K562 (cell line): Measurements from ENCODE around the gene PRLHR. TPM values are rescaled to one million over a fixed set of nuclear protein-coding genes. Genes with fewer than 3 reads are reported as not detected.

Experiments
- ATAC-seq: fragments of 200-7000 bp; cut with Tn5 transposase; 3 replicates; pipeline ENCODE4 v1.9.1; 2020; ENCODE audit warnings: moderate library complexity
- BruUV-seq: library from RNA; stranded (reverse); fragments of 400-500 nt; replicated peaks from 2 replicates; lab custom pipeline; 2021; lab: Mats Ljungman, UMichigan
- CTCF ChIA-PET: fragments of 300-600 bp; formaldehyde crosslinking; extraction: SDS; loops from one replicate; lab custom pipeline; 2021; ENCODE audit warnings: low intra/inter-chr PET ratio; lab: Yijun Ruan, JAX
- POLR2A ChIA-PET: fragments of 300-600, 350-650 bp; sonication (Branson Sonifier 250); formaldehyde crosslinking; extraction: SDS; loops from one replicate; lab custom pipeline; 2021; ENCODE audit warnings: antibody characterized with exemption, inconsistent platforms; lab: Yijun Ruan, JAX
- DNase-seq, 4 experiments: peaks; one replicate each; pipeline versions ENCODE4 v3.0.0 to v3.0.0-alpha.2; 2011 to 2018; ENCODE audit warnings: low spot score in 3 of 4, mixed read lengths in 3 of 4; ENCODE audit errors: extremely low read depth in 1 of 4
- FAIRE-seq: peaks from 2 replicates; lab custom pipeline; 2011; peaks lifted over from hg19 to GRCh38; lab: Jason Lieb, UNC
- H2AFZ ChIP-seq: 2 replicates; pipeline ENCODE4 v1.6.0; 2011; ENCODE audit warnings: low read depth, low read length, control low read depth, inconsistent platforms
- H3K27ac ChIP-seq: fragments of 200-600 bp; 3 replicates; pipeline ENCODE4 v1.8.0; 2011; ENCODE audit warnings: low read depth, mild to moderate bottlenecking, control low read depth, inconsistent platforms, low read length, moderate library complexity, mixed read lengths; ENCODE audit errors: extremely low read depth
- H3K27me3 ChIP-seq, 2 experiments: fragments of 300-600 bp in 1 of 2; 2 replicates in 1 of 2; 3 replicates in 1 of 2; pipeline versions ENCODE4 v1.6.0 to v1.8.0; 2011; ENCODE audit warnings: inconsistent platforms in 2 of 2, low read length in 2 of 2, mild to moderate bottlenecking in 1 of 2, mixed read lengths in 1 of 2, moderate library complexity in 1 of 2; ENCODE audit not compliant: control insufficient read depth in 2 of 2, insufficient read depth in 2 of 2
- H3K36me3 ChIP-seq: fragments of 300-600 bp; 3 replicates; pipeline ENCODE4 v1.8.0; 2011; ENCODE audit warnings: mild to moderate bottlenecking, low read length, inconsistent platforms; ENCODE audit not compliant: control insufficient read depth, insufficient read depth
- H3K4me1 ChIP-seq, 2 experiments: fragments of 200-600 bp in 1 of 2; replicated peaks in 1 of 2; 2 replicates in 1 of 2; 3 replicates in 1 of 2; pipeline versions ENCODE4 v1.5.1 to v1.8.0; 2011; ENCODE audit warnings: inconsistent platforms in 2 of 2, low read length in 2 of 2, mild to moderate bottlenecking in 1 of 2, mixed read lengths in 1 of 2, moderate library complexity in 1 of 2; ENCODE audit not compliant: control insufficient read depth in 2 of 2, insufficient read depth in 2 of 2
- H3K4me2 ChIP-seq: 2 replicates; pipeline ENCODE4 v1.6.1; 2011; ENCODE audit warnings: low read length, control low read depth, inconsistent platforms, mixed read lengths; ENCODE audit not compliant: insufficient read depth
- H3K4me3 ChIP-seq: fragments of 200-600 bp; sonication (generic), shearing (Covaris generic); 2 replicates; pipeline ENCODE4 v1.5.1; 2016; ENCODE audit warnings: control low read depth, inconsistent platforms
- H3K79me2 ChIP-seq: fragments of 200-600 bp; 3 replicates; pipeline ENCODE4 v1.8.0; 2011; ENCODE audit warnings: low read length, inconsistent platforms; ENCODE audit not compliant: control insufficient read depth, insufficient read depth
- H3K9ac ChIP-seq, 2 experiments: 2 replicates each; pipeline versions ENCODE4 v1.6.0 to v1.6.1; 2011; ENCODE audit warnings: low read depth in 2 of 2, low read length in 2 of 2, control low read depth in 1 of 2, inconsistent platforms in 1 of 2, mild to moderate bottlenecking in 1 of 2, mixed read lengths in 1 of 2; ENCODE audit not compliant: insufficient read depth in 1 of 2
- H3K9me1 ChIP-seq: one replicate; pipeline ENCODE4 v1.6.0; 2011; ENCODE audit warnings: inconsistent platforms, mild to moderate bottlenecking, low read length, moderate library complexity; ENCODE audit not compliant: control insufficient read depth, insufficient read depth
- H3K9me3 ChIP-seq: replicated peaks from 2 replicates; pipeline ENCODE4 v1.5.1; 2011; ENCODE audit warnings: low read depth, low read length, inconsistent platforms; ENCODE audit not compliant: control insufficient read depth, insufficient read depth
- H4K20me1 ChIP-seq: replicated peaks from 2 replicates; pipeline ENCODE4 v1.6.1; 2011; ENCODE audit warnings: low read length, inconsistent platforms, mixed read lengths; ENCODE audit not compliant: control insufficient read depth, insufficient read depth
- HDAC3 ChIP-seq: fragments of 450-650 bp; IDR thresholded peaks from 2 replicates; pipeline ENCODE4 v1.6.1; 2018; ENCODE audit warnings: borderline replicate concordance, mild to moderate bottlenecking, moderate library complexity; ENCODE audit not compliant: partially characterized antibody
- JUN ChIP-seq, 2 experiments: sonication (generic) in 1 of 2; formaldehyde crosslinking in 1 of 2; IDR thresholded peaks; 2 replicates each; pipeline versions ENCODE4 v1.6.1 to v1.8.0; 2012 to 2022; ENCODE audit warnings: borderline replicate concordance in 2 of 2, mild to moderate bottlenecking in 2 of 2, improper control_type of control experiment in 1 of 2, low read depth in 1 of 2, low read length in 1 of 2, missing genetic modification reagents in 1 of 2
- NFXL1 ChIP-seq: fragments of 450-650 bp; formaldehyde crosslinking; IDR thresholded peaks from 2 replicates; pipeline ENCODE4 v1.4.0; 2021; ENCODE audit warnings: mild to moderate bottlenecking
- POLR2B ChIP-seq: fragments of 450-650 bp; IDR thresholded peaks from 2 replicates; pipeline ENCODE4 v1.6.1; 2018; ENCODE audit warnings: low read depth; ENCODE audit not compliant: partially characterized antibody
- SMAD3 ChIP-seq: fragments of 450-650 bp; formaldehyde crosslinking; conservative IDR thresholded peaks from 2 replicates; pipeline ENCODE4 v1.4.0; 2020; ENCODE audit warnings: mild to moderate bottlenecking
- ZC3H4 ChIP-seq: sonication (generic); formaldehyde crosslinking; IDR thresholded peaks from 2 replicates; pipeline ENCODE4 v1.9.0; 2021; ENCODE audit warnings: missing genetic modification reagents, borderline replicate concordance
- ZNF124 ChIP-seq: sonication (generic); formaldehyde crosslinking; IDR thresholded peaks from 2 replicates; pipeline ENCODE4 v1.8.1; 2022; ENCODE audit warnings: missing genetic modification reagents
- ZNF3 ChIP-seq: fragments of 250-450 bp; sonication (Bioruptor Pico); IDR thresholded peaks from 2 replicates; pipeline ENCODE4 v1.5.0; 2021; ENCODE audit warnings: mild to moderate bottlenecking, moderate library complexity
- ZNF41 ChIP-seq: fragments of 250-450 bp; sonication (Bioruptor Pico); conservative IDR thresholded peaks from 2 replicates; pipeline ENCODE4 v1.4.0; 2020; ENCODE audit warnings: mild to moderate bottlenecking
- ZNF766 ChIP-seq: fragments of 200-800 bp; sonication (Bioruptor generic); conservative IDR thresholded peaks from 2 replicates; pipeline ENCODE4 v1.6.1; 2016; ENCODE audit warnings: missing genetic modification characterization, missing compliant biosample characterization
- WGBS: fragments of 100-300 bp; shearing (Covaris generic); methylation state at CpG from one replicate; pipeline ENCODE4 v1.1.6; 2016; ENCODE audit warnings: low coverage, mixed read lengths; ENCODE audit not compliant: insufficient coverage; ENCODE audit errors: missing lambda C conversion rate; 5-methylcytosine and 5-hydroxymethylcytosine counted together
- in situ Hi-C: fragments of 300-500 bp; cut with MboI; formaldehyde crosslinking; loops from 4 replicates; pipeline ENCODE4 v1.15.0; 2018; ENCODE audit warnings: inconsistent platforms, mixed read lengths
- intact Hi-C: fragments of 100-400 bp; cut with micrococcal nuclease; formaldehyde crosslinking; loops from 2 replicates; pipeline ENCODE4 v1.14.2; 2022
- polyA plus RNA-seq, 8 experiments: library from polyadenylated mRNA; depleted of rRNA in 4 of 8; stranded (reverse) in 5 of 8; unstranded in 3 of 8; fragments of >200 nt; fragmentation: Nextera tagmentation in 2 of 8; fragmentation: Illumina TruSeq in 1 of 8; extraction: Ambion mirVana in 2 of 8; extraction: Trizol in 1 of 8; gene quantifications; 2 replicates each; pipeline versions ENCODE4 v1.2.1 to v1.2.3, GENCODE V29; 2011 to 2014; ENCODE audit warnings: inconsistent platforms in 1 of 8, missing spikeins in 1 of 8
- total RNA-seq, 7 experiments: library from RNA; depleted of rRNA in 6 of 7; stranded (reverse); fragments of >200 nt in 6 of 7; fragmentation: Illumina TruSeq in 2 of 7; extraction: Trizol in 2 of 7; gene quantifications; 2 replicates each; pipeline versions ENCODE4 v1.2.1 to v1.2.3, GENCODE V29; 2011 to 2021; ENCODE audit warnings: low replicate concordance in 1 of 7
- TF ChIP-seq, protein P1 (sequence below): fragments of 150-350 bp; IDR thresholded peaks from 2 replicates; pipeline ENCODE4 v1.6.1; 2014; ENCODE audit warnings: low read depth, mild to moderate bottlenecking, low read length, borderline replicate concordance

Gene PRLHR
- total and polyA plus RNA-seq, 9 of the 15 experiments (the other 6 are each of a cell fraction or from before 2014, with no cell fraction given): not detected

DNA sequence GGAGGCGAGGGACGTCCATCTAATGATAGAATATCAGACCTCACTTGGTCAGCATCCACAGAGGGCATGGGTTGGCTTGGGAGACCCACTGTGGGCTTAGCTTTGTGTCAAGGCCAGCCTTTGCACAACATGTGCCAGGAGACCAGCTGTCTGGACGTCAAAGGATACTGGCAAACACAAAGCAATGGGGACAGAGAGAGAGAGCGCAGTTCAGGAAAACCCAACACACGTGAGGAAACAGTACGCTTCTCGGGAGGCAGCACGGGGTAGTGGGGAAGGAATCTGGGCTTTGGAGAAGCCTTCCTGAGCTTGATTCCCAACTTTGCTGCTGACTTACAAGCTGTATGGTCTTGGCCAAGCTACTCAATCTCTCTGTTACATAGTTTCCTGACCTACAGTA lies 14.7 kb downstream of the PRLHR start:
- Histone ChIP-seq H3K27me3 (peaks cover 0 to 11% of the 10 kb centered on the region in 2 experiments; a peak in 1 of 5 replicates), H2AFZ (no peak overlapping the region), H3K9me1 (no peaks in the 10 kb centered on the region), H3K9ac (no peak overlapping the region), H3K36me3 (no peaks in the 10 kb centered on the region), H3K9me3 (no peaks in the 10 kb centered on the region), H3K4me1 (no peaks in the 10 kb centered on the region), H3K4me3 (no peak overlapping the region)
- POLR2A ChIA-PET: no interaction called here
- ATAC-seq: no peak
- TF ChIP-seq ZNF3 (CRISPR knock-in tag): no peak
- TF ChIP-seq NFXL1 (CRISPR knock-in tag): no peak
- no peak for TF ChIP-seq ZC3H4 (CRISPR knock-in tag)
- TF ChIP-seq HDAC3: no peak
- TF ChIP-seq, all 486 proteins: peak for 0
- H3K27ac ChIP-seq: no peak overlapping the region
- WGBS: 0% methylated on average over 7 of the region's 8 CpGs
- no TSS peak for BruUV-seq
- in situ Hi-C loops: no loop called here
- FAIRE-seq (no peak), DNase-seq (no peak)
- H4K20me1 ChIP-seq: no peaks in the 10 kb centered on the region
- intact Hi-C loops: no loop called here
- H3K4me2 ChIP-seq: no peak overlapping the region
- H3K79me2 ChIP-seq: no peaks in the 10 kb centered on the region
- CTCF ChIA-PET: no interaction called here

DNA sequence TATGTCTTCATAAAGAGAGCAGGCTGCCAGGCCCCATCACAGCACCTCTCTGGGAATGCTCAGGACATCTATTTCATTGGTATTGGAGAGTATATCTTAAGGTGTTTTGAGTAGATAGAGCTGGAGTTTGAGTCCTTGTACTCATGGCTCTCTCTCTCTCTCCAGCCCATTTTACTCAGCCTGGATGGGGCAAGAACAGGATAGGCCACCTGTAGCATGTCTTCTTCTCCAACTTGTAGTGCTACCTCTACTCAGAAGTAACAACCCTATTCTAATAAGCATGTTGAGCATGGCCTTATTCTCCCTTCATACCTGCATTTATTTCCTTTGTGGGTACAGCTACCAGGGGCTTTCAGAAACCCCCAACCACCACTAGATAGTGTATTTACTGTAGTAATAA lies 21.9 kb downstream of the PRLHR start:
- intact Hi-C loops: no loop called here
- Histone ChIP-seq H3K27me3 (peaks cover 0 to 14% of the 10 kb centered on the region in 2 experiments; a peak in 2 of 5 replicates), H4K20me1 (no peaks in the 10 kb centered on the region), H2AFZ (no peak overlapping the region), H3K4me3 (no peak overlapping the region), H3K4me2 (no peak overlapping the region), H3K9me3 (no peaks in the 10 kb centered on the region), H3K4me1 (no peaks in the 10 kb centered on the region), H3K9ac (no peak overlapping the region), H3K79me2 (no peaks in the 10 kb centered on the region), H3K27ac (no peak overlapping the region), H3K9me1 (no peaks in the 10 kb centered on the region), H3K36me3 (no peaks in the 10 kb centered on the region)
- no peak for ATAC-seq
- no peak for FAIRE-seq
- no peak for DNase-seq
- in situ Hi-C loops: no loop called here
- no TSS peak for BruUV-seq
- ChIA-PET POLR2A (no interaction called here), CTCF (no interaction called here)
- TF ChIP-seq ZNF41: no peak
- TF ChIP-seq SMAD3 (CRISPR knock-in tag): no peak
- no peak for TF ChIP-seq ZNF124
- no peak for TF ChIP-seq ZNF766 (CRISPR knock-in tag)
- TF ChIP-seq, protein P1, sequence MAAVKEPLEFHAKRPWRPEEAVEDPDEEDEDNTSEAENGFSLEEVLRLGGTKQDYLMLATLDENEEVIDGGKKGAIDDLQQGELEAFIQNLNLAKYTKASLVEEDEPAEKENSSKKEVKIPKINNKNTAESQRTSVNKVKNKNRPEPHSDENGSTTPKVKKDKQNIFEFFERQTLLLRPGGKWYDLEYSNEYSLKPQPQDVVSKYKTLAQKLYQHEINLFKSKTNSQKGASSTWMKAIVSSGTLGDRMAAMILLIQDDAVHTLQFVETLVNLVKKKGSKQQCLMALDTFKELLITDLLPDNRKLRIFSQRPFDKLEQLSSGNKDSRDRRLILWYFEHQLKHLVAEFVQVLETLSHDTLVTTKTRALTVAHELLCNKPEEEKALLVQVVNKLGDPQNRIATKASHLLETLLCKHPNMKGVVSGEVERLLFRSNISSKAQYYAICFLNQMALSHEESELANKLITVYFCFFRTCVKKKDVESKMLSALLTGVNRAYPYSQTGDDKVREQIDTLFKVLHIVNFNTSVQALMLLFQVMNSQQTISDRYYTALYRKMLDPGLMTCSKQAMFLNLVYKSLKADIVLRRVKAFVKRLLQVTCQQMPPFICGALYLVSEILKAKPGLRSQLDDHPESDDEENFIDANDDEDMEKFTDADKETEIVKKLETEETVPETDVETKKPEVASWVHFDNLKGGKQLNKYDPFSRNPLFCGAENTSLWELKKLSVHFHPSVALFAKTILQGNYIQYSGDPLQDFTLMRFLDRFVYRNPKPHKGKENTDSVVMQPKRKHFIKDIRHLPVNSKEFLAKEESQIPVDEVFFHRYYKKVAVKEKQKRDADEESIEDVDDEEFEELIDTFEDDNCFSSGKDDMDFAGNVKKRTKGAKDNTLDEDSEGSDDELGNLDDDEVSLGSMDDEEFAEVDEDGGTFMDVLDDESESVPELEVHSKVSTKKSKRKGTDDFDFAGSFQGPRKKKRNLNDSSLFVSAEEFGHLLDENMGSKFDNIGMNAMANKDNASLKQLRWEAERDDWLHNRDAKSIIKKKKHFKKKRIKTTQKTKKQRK: no peak
- no peak for TF ChIP-seq POLR2B
- no peak for TF ChIP-seq JUN (IDR thresholded peaks at IDR 0.05; ENCODE audit: borderline replicate concordance, low read depth, low read length)
- TF ChIP-seq JUN (CRISPR knock-in tag; IDR thresholded peaks at IDR 0.05; ENCODE audit: borderline replicate concordance): no peak
